Thoracic aorta (tissue), 2 donors: Measurements from ENCODE around the gene S100A10. TPM values are rescaled to one million over a fixed set of nuclear protein-coding genes. Genes with fewer than 3 reads are reported as not detected.
A peak's percentile ranks its signal among the peaks of the same experiment; 100 is the strongest.

Source experiments
- ATAC-seq: fragments of 150-250 bp; one replicate; pipeline ENCODE4 v1.8.0; 2017; ENCODE audit warnings: low read depth; ENCODE audit not compliant: insufficient number of reproducible peaks, low FRiP score
- DNase-seq: peaks from one replicate; pipeline ENCODE4 v3.0.0-alpha.2; 2020; ENCODE audit warnings: low spot score
- H3K27ac ChIP-seq, 2 donors: fragments of 200-600 bp; sonication (generic); 1 replicate in 1 of 2; 2 replicates in 1 of 2; pipeline ENCODE4 v1.5.1; 2016; ENCODE audit warnings: mild to moderate bottlenecking in 2 of 2, moderate library complexity in 2 of 2
- H3K27me3 ChIP-seq: fragments of 200-600 bp; sonication (generic); replicated peaks from 2 replicates; pipeline ENCODE4 v1.6.0; 2016; ENCODE audit warnings: mild to moderate bottlenecking; ENCODE audit not compliant: insufficient read depth
- H3K36me3 ChIP-seq: fragments of 200-600 bp; sonication (generic); one replicate; pipeline ENCODE4 v1.5.1; 2016
- H3K4me1 ChIP-seq, 2 donors: fragments of 200-600 bp; sonication (generic); 1 replicate in 1 of 2; 2 replicates in 1 of 2; pipeline versions ENCODE4 v1.5.1 to v1.6.0; 2016; ENCODE audit warnings: low read depth in 2 of 2, mild to moderate bottlenecking in 1 of 2; ENCODE audit not compliant: control insufficient read depth in 1 of 2
- H3K4me3 ChIP-seq: fragments of 200-600 bp; sonication (generic); 2 replicates; pipeline ENCODE4 v1.5.1; 2016; ENCODE audit warnings: mild to moderate bottlenecking
- H3K9me3 ChIP-seq: fragments of 200-600 bp; sonication (generic); 2 replicates; pipeline ENCODE4 v1.5.1; 2016
- total RNA-seq, 2 donors: library from RNA; depleted of rRNA; stranded (reverse); fragments of >200 nt; gene quantifications; one replicate each; pipeline versions ENCODE4 v1.1.0 to v1.2.3, GENCODE V29; 2016
- TF ChIP-seq, protein P1 (sequence below): fragments of 200-600 bp; sonication (generic); IDR thresholded peaks from one replicate; pipeline ENCODE4 v1.5.1; 2019; ENCODE audit warnings: antibody characterized with exemption

Gene S100A10
- total RNA-seq, 2 donors from 2014 or later: 47.0 to 107 TPM

DNA sequence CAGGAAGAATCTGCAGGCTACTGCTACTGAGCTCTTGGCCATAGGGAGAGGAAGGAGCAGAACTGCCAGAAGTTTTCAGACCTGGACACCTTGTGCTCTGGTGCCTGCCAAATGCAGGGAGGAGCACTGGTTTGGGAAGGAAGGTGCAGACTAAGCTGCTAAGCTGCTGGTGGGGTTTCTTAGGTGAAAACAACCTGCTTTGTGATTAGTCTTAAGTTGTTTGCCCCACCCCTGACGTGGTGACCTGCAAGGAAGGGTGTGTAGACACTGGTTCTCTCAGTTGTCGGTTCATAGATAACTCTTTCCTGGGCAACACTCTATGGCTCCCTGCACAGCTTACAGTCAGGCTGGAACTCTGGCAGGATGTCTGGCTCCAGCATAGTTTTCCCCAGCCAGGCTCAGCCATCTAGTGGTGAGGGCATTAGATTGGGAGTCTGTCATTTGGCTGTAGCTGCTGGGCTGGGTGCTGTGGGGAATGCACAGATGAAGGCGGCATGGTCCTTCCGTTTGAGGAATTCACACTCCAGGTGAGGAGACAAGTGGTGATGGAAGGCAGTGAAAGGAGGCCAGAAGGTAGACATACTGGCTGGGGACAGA is 10.3 kb upstream of the S100A10 start:
- DNase-seq (no peak), ATAC-seq (no peak)
- Histone ChIP-seq H3K36me3 (no peaks in the 10 kb centered on the region), H3K27ac (no peak overlapping the region), H3K9me3 (no peaks in the 10 kb centered on the region), H3K4me3 (no peak overlapping the region), H3K4me1 (peaks cover 0 to 6% of the 10 kb centered on the region in 2 donors), H3K27me3 (no peaks in the 10 kb centered on the region)
- TF ChIP-seq, protein P1, sequence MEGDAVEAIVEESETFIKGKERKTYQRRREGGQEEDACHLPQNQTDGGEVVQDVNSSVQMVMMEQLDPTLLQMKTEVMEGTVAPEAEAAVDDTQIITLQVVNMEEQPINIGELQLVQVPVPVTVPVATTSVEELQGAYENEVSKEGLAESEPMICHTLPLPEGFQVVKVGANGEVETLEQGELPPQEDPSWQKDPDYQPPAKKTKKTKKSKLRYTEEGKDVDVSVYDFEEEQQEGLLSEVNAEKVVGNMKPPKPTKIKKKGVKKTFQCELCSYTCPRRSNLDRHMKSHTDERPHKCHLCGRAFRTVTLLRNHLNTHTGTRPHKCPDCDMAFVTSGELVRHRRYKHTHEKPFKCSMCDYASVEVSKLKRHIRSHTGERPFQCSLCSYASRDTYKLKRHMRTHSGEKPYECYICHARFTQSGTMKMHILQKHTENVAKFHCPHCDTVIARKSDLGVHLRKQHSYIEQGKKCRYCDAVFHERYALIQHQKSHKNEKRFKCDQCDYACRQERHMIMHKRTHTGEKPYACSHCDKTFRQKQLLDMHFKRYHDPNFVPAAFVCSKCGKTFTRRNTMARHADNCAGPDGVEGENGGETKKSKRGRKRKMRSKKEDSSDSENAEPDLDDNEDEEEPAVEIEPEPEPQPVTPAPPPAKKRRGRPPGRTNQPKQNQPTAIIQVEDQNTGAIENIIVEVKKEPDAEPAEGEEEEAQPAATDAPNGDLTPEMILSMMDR: no peak

DNA sequence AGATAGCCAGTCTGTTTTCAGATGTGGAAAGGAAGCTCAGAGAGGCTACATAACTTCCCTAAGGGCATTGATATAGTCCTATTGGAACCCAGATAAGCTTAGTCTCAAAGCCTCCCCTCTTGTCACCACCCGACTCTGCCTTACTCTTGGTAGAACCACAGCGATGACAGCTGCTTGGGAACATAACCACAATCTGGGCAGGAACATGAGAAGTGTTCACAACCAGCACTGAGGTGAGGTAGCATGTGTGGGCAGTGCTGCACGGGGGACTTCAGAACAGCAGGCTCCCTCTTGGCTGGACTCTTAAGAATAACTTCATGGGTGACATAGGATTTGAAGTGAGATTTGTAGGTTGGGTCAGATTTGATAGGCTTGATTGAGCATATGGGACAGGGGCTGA is 9.3 kb upstream of the S100A10 start:
- Histone ChIP-seq H3K4me3 (no peak overlapping the region), H3K27me3 (no peaks in the 10 kb centered on the region), H3K27ac (no peak overlapping the region), H3K4me1 (peaks cover 0 to 6% of the 10 kb centered on the region in 2 donors), H3K9me3 (no peaks in the 10 kb centered on the region), H3K36me3 (no peaks in the 10 kb centered on the region)
- ATAC-seq (no peak), DNase-seq (no peak)
- TF ChIP-seq, protein P1: no peak

DNA sequence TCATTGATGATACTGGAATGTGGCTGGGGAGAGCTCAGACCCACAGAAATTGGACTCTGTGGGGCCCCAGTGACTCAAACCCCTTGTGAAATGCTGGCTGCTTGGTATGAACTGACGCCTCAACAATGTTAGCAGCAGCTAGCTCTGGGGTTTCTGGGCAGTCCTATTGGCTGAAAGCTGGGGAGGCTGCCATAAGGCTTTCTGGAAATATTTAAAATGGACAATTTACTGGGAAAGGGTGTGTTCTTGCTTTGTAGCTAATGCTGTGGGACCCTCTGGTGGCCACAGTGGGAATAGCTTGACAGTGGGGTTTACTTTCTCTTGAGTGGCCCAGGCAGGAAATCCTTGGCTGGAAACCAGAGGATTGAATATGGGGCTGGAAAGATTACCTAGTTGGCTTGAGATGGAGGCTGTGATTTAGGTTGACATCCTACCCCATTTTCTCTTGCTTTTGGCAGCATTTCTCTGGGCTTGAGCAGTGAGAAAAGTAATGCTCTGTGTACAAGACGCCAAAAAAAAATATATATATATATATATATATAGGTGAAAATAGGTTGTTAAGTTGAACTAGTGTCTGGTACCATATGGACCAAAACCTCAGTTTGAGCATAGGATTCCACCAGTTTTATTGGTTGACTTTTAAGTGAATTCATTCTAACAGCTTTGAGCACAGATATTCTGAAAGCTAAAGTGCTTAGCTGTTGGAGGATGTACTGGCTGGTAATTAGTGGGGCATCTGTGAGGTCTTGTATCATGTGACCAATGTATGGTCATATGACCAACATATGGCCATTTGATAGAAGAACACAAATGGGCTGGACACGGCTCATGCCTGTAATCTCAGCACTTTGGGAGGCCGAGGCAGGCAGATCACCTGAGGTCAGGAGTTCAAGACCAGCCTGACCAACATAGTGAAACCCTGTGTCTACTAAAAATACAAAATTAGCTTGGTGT is 8.2 kb upstream of the S100A10 start:
- no peak overlapping the region for H3K27ac ChIP-seq
- TF ChIP-seq, protein P1: peak; percentile 90
- peak; percentile 68 for DNase-seq

DNA sequence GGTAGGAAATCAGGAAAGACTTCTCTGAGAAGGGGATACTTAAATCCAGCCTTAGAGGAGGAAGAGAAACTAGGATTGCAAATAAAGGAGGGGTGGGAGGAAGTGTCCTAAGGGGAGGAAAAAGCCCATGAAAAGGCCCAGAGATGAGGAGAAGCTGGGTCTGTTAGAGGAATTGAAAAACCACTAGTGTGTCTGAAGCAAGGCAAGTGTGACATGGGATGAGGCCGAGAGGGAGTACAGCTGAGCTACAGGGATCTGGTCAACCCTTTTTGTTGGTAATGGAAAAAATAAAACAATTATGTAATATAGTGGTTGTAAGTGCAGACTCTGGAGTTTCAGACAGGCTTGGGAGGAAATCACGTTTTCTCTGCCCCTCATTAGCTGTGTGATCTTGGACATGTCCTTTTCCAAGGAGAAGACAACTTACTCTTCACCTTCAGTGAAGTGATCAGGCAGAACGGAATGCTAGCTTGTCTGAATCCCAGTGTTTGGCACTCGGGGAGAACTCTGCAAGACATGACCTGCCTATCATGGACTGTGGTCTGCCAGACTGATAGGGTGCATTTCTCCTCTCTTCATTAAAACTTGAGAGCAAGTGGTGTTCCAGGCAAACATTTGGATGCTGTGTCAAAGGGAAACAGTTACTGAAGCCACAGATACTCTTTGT is 7.4 kb upstream of the S100A10 start:
- Histone ChIP-seq H3K27me3 (no peaks in the 10 kb centered on the region), H3K9me3 (no peaks in the 10 kb centered on the region), H3K4me1 (peaks cover 0 to 6% of the 10 kb centered on the region in 2 donors), H3K36me3 (no peaks in the 10 kb centered on the region), H3K27ac (no peak overlapping the region), H3K4me3 (no peak overlapping the region)
- TF ChIP-seq, protein P1: no peak
- DNase-seq: no peak
- ATAC-seq: peak; percentile 17

More for the DNA sequence above, 8.2 kb upstream of the S100A10 start:
- Histone ChIP-seq H3K4me3 (no peak overlapping the region), H3K36me3 (no peaks in the 10 kb centered on the region), H3K27me3 (no peaks in the 10 kb centered on the region), H3K4me1 (peaks cover 0 to 6% of the 10 kb centered on the region in 2 donors), H3K9me3 (no peaks in the 10 kb centered on the region)
- ATAC-seq: peak; percentile 48
